SW 1271 (cell line): ENCODE results near the gene GADL1.

Experiments used
- DNase-seq, 2 experiments: peaks; one replicate each; lab custom pipeline; 2025; lab: John Stamatoyannopoulos, UW

GADL1 gene

DNA sequence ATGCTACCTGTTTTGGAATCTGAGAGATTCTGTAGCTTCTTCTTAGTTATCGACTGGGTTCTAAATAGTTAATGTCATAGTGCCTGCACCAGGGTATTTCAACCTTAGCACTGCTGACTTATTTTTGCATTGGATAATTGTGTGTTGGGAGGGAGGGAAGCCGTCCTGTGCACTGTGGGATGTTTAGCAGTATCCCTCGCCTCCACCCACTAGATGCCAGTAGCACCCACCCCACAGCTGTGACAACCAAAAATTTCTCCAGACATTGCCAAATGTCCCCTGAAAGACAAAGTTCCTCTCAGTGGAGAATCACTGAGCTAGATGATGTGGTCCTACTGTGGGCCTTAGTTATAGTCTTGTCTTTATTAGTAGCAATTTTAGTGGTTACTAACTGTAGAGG lies 199.8 kb downstream of the GADL1 start:
- DNase-seq: no peak

DNA sequence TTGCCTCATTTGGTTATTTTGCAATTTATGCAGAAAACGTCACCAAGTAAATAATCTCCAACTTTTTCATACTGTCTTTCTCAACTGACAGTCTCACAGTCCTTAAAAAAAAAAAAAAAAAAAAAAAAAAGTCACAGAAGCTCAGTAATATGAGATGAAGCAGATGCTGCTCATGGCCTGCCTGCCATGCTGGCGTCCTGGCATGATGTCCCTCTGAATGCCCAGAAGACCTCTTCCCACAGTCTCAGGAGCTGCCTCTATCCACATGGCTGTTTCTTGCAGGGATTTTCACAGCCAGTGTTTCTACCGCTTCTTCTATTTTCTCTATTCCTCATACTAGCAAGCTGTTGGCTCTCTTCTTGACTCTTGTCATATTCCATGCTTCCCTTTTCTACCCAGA lies 200.3 kb downstream of the GADL1 start:
- DNase-seq: no peak

- peak; percentile 40 to 85 for DNase-seq
Observed at GRCh38 chr3:30693470-30694120, 200.9 kb downstream of the GADL1 start.

GRCh38 chr3:30692498-30693130 lies 201.8 kb downstream of the GADL1 start:
- DNase-seq: no peak

GRCh38 chr3:30691944-30692343 lies 202.5 kb downstream of the GADL1 start:
- DNase-seq: no peak

- no peak for DNase-seq
Observed at GRCh38 chr3:30691249-30691880, 203.1 kb downstream of the GADL1 start.

GRCh38 chr3:30690199-30690598 lies 204.3 kb downstream of the GADL1 start:
- DNase-seq: no peak

- DNase-seq: peak; percentile 24 to 76
Observed at GRCh38 chr3:30688776-30689641, 205.5 kb downstream of the GADL1 start.

DNA sequence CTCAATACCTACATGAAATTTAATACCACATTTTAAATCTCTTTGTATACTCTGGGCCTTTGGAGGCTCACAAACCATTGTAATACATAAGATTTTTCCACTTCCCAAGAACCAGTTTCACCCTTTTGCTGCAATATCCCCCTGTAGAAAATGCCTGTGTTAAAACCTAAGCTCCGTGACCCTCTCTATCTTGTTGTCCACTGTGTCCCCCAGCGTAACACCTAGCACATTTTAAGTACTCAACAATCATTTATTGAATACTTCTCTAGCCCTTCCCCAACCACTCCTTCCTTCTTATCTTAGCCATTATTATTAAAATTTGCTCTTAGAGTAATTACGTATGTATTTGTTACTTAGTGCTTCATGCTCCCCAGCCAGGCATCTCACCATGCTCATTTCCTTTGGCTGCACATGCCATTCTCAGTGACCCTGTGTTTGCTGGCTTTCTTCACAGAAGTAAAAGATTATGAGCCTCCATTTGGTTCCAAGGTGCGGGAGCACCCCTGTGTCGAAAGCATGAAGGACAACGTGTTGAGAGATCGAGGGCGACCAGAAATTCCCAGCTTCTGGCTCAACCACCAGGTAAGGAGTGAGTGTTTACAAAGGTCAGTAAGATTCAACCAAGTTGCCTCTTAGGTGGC lies 206.4 kb downstream of the GADL1 start:
- no peak for DNase-seq

- DNase-seq: no peak
Observed at GRCh38 chr3:30686799-30687198, 207.7 kb downstream of the GADL1 start.

DNA sequence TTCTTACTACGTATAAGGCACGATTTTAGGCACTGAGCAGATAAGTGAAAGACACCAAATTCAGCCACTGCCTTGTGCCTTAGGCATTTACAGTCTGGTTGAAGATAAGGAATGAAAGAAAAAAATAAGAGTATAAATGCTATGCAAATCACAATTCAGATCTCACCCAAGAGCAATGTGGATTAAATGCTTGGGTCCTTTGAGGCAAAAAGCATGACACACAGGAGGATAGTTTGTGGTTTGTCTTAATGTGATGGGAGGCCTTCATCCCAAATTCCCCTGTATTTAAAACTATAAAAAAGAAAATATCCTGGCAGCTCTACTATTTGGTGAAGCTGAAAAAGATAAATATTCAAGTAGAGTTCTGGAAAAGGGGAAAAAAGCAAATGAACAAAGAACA lies 208.3 kb downstream of the GADL1 start:
- no peak for DNase-seq

DNA sequence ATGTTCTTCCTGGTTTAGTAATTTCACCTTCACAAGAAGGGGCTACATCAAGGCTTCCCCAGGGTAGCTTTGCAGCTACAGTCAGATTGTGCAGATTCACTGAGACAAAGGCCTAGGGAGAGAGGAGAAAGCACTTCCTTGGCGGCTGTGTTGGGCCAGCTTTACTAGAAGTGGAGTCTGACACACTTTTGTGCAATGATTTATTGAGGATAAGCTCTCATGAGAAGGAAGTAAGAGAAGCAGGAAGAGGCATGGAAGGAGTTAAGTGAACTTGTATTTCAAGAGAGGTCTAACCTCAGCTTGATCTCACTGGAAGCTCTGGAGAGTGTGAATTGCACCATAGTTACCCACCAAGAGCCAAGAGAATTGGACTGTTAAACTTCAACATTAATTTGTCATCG lies 209.2 kb downstream of the GADL1 start:
- DNase-seq: no peak

DNA sequence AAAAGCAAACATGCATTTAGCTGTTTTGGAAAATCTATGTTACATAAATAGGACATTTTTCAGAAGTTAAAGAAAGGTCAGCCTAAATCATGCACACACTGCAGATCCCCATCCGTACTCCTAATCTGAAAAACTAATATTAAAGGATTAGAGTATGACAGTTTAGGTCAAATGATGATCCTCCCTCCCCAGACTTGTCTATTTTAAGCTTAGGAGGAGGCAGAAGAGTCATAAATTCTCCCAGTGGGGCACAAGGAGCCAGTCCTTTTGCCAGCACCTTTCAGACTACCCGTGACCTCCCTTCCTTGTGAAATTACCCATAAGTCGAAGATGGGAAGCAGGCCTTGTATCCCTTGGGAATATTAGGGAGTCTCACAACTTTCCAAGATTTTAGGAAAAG lies 210.1 kb downstream of the GADL1 start:
- no peak for DNase-seq

GRCh38 chr3:30683769-30684168 lies 210.7 kb downstream of the GADL1 start:
- DNase-seq: no peak

DNA sequence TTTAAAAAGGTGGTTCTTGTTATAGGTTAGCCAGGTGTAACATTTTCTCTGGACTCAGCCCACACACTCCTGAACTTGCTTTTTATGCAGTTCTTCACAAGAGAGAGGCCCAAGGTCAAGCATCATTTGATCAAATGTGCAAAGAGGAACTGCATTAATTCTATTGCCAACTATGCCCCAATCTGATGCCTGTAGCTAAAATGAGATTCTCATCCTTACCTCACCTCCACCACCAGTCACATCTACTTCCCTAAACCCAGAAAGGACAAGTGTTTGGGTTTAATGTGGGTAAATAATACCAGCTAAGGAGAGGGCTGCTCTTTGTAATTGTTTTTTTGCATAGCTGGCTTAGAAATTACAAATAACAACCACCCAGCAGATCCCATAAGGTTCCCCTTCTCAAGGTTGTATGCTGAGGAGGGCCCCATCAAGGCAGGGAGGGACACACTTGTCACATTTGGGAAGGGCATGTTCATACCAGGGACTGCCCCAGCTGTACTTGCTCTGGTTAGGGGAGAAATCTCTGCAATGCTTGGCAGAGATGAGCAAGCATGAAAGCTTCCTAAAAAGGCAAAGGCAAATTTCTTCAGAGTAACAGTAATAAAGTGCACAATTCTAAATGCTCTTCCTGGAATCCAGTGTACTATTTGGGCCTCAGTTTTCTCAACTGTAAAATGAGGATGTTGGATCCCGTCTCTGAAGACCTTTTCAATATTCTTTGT lies 211.9 kb downstream of the GADL1 start:
- no peak for DNase-seq

DNA sequence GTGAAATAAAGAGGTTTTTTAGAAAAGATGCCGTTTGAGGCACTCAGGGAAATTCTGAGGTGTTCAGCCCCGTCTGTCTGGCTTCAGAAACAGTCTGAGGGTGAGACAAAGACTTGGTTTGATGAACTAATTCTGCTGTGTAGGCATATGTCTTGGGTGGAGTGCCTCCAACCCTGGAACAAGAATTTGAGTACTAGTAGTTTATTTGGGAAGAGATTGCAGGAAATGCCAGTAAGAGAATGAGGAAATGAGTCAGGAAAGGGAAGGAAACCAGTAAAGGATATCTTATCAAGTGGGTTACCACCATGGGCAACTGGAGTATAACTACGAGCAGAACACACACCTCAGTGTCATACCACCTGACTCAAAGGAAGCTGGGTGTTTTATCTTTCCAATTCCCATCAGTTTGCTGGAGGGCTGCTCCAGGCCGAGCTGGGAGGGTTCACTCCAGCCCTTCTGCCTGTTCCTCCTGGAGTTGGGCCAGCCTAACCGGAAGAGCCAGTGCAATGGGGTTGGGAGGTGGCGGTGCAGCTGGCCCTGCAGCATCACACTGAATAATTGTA lies 212.7 kb downstream of the GADL1 start:
- DNase-seq: peak; percentile 27 to 88

DNA sequence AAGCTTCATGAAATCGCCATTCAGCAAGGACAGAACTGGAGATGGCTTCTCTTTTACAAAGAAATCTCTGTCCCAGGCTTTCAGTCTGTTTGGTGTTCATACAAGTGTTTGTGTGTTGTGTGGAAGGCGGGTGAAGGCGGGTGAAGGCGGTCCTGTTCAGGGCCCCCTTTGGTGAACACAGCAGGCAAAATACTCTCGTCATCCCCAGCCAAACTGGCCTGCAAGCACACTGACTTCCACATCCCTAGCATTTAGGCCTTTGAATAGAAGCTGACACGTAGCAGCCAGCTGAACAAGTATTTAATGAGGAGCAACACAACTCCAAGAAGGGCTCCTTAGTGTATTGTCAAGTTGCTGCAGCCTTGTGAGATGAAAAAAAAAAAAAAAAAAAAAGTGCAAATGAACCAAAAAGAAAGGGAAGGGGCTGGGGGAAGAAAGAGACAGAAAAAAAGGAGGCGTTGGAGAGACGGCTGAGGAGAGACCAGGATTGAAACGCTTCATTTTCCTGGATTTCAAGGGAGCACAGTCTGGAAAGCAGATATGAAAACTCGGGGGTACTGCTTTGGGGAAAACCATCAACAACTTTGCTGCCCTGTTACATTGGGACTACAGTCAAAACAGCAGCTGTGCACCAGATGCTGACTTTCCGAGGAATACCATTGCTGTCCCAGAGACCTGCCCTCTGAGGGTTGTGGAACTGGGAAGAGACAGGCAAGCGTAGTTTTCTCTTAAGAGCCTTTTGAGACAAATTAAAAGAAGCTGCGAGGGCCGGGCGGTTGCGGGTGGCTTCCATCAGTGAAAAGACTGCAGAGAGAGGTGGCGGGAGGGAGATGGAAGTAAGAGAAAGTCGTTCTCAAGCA lies 213.4 kb downstream of the GADL1 start:
- DNase-seq: no peak

- DNase-seq: no peak
Observed at GRCh38 chr3:30679045-30679444, 215.4 kb downstream of the GADL1 start.

DNA sequence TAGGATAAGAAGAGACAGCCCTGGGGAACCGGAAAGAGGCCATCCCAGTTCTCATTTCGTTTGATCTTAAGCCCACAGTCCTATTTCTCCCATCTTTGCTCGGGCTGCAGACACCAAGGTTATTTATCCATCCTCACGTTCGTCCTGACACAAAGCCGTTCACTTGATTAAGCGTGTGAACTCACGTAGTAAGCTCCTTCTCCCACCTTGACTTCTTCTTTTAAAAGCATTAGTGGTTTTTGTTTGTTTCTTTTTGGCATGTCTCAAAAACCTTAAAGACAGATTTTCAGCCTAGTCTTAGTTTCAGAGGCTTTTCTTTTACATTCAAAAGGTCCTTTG lies 217.1 kb downstream of the GADL1 start:
- DNase-seq: no peak
